Activated T-helper 1 cell treated with anti-CD3 and anti-CD28 coated beads, Interleukin-2, amount 50 U/mL, for 16 hours (primary cell): Measurements from ENCODE around the gene ZNF74.
"Not testable (repeated sequence)": the region's sequence is repeated elsewhere in the genome, so short reads cannot be mapped to it uniquely, and the experiment has no call there.

ENCODE experiments used
- DNase-seq, 2 donors: peaks; one replicate each; pipeline ENCODE4 v3.0.0-alpha.2; 2020; ENCODE audit warnings: low read depth in 1 of 2, low spot score in 1 of 2

ZNF74 gene

GRCh38 chr22:20441631-20442484, 47.9 kb downstream of the ZNF74 start:
- DNase-seq: no peak

GRCh38 chr22:20442485-20443284, 48.7 kb downstream of the ZNF74 start:
- DNase-seq: no peak

DNA sequence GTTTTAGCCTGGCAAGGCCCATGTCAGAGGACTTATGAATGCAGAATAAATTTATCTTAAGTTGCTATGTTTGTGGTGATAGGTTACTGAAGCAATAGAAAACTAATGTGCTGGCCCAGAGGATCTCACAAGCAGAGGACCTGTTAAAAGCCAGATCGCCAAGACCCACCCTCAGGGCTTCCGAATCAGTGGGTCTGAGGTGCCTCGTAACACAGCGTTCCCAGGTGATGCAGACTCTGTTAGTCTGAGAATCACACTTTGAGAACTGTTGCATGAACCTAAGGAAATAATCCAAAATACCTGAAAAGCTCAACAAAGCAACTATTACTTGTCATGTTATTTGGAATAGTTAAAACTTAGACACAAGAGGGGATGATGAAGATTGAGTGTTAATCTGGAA, 50.4 kb downstream of the ZNF74 start:
- DNase-seq: no peak

DNA sequence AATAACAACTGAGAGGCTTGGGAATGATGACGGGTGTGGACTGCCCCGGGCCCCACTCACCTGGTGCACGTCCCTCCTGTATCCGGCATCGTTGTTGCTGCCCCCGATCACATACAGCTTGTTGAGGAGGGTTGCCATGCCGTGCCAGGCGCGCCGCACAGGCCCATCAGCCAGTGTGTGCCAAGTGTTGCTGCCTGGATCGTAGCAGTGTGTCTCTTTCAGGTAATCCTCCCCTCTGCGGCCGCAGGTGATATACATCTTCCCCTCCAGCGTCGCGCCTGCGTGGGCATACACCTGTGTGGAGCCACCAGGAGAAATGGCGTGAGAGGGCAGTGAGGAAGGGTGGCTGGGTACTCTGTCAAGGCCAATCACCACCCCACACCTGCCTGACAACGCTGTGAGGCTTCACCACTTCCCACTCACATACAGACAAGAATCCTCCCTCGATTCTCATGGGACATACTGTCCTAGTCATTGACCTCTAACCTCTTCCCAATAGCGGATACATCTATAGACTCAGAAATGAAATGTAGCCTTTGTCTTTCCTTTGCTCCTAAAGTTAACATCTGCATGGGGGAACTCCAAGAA, 52.5 kb downstream of the ZNF74 start:
- DNase-seq: no peak

DNA sequence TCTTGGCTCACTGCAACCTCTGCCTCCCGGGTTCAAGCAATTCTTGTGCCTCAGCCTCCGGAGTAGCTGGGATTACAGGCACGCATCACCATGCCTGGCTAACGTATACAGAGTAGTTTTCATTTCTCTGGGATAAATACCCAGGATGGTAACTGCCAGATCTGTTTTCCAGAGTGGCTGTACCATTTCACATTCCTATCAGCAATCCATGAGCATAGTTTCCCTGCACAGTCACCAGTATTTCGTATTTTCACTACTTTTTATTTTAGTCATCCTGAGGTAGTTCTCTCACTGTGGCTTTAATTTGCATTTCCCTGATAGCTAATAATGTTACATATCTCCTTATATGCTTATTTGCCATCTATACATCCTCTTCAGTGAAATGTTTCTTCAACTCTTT, 54.7 kb downstream of the ZNF74 start:
- no peak for DNase-seq

DNA sequence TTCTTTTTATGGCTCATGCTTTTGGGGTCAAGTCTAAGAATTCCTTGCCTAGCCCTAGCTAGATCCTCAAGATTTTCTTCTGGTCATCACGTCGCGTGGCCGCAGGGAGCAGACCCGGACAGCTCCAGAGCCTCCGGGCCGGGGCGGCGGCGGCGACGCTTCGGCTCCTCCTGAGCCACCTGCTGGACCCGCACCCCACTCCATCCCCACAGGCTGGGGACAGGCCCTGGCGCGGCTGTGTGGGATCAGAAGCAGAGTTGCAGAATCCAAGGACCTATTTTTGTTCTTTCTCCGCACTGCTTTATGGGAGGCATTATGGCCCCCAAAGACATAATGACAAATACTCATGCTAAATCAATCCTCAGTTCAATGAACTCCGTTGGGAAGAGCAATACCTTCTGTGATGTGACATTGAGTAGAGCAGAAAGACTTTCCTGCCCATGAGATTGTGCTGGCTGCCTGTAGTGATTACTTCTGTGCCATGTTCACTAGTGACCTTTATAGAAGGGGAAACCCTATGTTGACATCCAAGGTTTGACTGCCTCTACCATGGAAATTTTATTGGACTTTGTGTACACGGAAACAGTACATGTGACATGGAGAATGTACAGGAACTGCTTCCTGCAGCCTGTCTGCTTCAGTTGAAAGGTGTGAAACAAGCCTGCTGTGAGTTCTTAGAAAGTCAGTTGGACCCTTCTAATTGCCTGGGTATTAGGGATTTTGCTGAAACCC, 56.0 kb downstream of the ZNF74 start:
- DNase-seq: no peak

- DNase-seq: no peak
These were observed 56.6 kb downstream of the ZNF74 start for GRCh38 chr22:20450551-20450906.

DNA sequence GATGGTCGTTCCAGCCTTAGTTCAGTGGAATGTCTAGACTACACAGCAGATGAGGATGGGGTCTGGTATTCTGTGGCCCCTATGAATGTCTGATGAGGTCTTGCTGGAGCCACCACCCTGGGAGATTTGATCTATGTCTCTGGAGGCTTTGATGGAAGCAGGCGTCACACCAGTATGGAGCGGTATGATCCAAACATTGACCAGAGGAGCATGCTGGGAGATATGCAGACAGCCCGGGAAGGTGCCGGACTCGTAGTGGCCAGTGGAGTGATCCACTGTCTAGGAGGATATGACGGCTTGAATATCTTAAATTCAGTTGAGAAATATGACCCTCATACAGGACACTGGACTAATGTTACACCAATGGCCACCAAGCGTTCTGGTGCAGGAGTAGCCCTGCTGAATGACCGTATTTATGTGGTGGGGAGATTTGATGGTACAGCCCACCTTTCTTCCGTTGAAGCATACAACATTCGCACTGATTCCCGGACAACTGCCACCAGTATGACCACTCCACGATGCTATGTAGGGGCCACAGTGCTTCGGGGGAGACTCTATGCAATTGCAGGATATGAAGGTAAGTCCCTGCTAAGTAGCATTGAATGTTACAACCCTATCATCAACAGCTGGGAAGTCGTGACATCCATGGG, 57.3 kb downstream of the ZNF74 start:
- not testable (repeated sequence) for DNase-seq

DNA sequence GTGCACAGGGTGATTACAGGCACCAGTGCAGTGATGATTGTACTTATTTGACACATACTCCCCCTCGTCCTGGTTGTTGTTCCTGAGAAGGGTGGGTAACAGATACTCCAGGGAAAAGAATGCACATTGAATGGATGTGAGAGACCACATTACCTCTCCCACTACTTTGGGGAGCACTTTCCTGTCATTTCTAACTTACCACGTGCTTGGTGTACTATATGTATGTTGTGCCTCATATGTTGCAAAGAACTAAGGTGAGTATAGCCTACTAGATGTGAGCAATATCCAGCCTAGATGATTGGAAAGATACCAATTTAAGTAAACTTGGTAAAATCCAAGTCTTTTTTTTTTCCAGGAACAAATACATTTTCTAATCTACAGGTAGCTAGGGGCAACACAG, 58.0 kb downstream of the ZNF74 start:
- no peak for DNase-seq

GRCh38 chr22:20453222-20453621, 59.3 kb downstream of the ZNF74 start:
- no peak for DNase-seq

DNA sequence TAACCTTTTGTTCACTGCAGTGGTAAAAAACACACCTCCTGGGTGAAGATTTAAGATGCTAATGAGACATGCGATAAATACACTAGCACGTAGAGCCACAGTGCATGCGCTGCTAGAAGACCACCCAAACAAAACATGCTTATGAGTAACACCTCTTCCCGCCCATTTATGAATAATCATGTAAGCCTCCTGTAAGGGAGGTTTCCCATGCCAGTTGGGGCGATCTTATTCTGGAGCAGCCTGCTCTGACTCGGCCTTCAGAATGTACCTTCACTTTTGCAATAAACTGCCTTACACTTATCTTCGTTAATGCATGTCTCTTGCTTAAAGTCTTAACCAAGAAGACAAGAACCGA, 61.7 kb downstream of the ZNF74 start:
- DNase-seq: no peak

GRCh38 chr22:20456064-20456721, 62.2 kb downstream of the ZNF74 start:
- peak; percentile 51 to 59 for DNase-seq

DNA sequence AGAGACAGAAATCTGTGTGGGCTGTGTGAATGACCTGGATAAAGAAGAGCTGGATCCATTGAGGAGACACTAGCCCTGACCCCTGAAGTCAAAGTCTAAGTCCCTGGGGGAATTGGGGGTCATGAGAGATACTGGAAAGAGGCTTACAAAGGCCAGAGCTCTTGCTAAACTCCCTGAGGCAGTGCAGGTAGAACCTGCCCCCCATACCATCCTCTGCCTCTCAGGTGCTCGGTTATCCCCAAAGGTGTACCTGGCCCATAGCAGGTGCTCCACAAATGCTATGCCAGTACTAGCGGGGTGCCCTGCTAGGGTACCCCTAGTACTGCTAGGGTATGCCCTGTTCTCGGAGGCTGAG, 62.7 kb downstream of the ZNF74 start:
- no peak for DNase-seq

DNA sequence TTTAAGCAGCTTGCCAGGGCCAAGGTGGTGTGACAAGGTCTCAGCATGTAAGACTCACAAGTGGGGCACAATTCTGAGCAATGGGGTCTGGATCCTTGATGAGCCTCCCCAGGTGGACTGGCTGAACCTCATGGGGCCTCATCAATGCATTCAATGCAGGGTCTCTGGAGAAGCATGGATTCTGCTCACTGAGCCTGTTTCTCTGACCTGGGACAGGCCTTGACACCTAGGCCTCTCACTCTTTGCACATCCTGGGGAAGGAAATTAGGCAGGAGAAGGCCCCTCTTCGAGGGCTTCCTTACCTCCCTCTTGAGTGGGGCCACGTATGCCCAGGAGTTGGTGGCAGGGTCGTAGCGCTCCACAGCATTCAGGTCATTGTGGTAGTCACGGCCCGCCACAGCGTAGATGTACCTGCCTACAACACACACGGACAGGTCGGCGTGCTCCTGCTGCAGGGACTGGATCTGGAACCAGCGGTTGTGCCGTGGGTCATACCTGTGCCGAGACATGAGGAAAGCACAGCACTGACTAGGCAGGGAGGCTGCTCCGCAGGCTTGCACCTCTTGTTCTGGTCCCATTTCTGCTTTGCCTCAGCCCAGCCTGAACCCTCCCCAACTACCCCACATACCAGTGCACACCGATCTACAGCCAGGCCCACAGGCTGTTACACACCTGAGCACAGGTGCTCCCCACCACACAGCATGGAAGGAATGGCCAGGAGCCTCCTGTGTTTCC, 63.7 kb downstream of the ZNF74 start:
- DNase-seq: no peak
